ENCODE data around the gene MTAP.

GRCh38 chr9:21969951-21970799, 167.7 kb downstream of the MTAP start:
- TF ChIP-seq POLR2A (IDR thresholded peaks at IDR 0.05) = no peak
- TF ChIP-seq CTCF (IDR thresholded peaks at IDR 0.05) = no peak
